Transverse colon (tissue), 4 donors: Measurements from ENCODE around the gene CLRN2. TPM values are rescaled to one million over a fixed set of nuclear protein-coding genes. Genes with fewer than 3 reads are reported as not detected.

Experiments
- DNase-seq: peaks from one replicate; pipeline ENCODE4 v3.0.0-alpha.2; 2019
- H3K27ac ChIP-seq, 4 donors: fragments of 200-600 bp; sonication (generic); 2 replicates each; pipeline ENCODE4 v1.5.1; 2016 to 2018; ENCODE audit warnings: inconsistent platforms in 4 of 4
- H3K27me3 ChIP-seq: fragments of 200-600 bp; sonication (generic); 2 replicates; pipeline ENCODE4 v1.5.1; 2017; ENCODE audit warnings: inconsistent platforms
- H3K36me3 ChIP-seq, 4 donors: fragments of 200-600 bp; sonication (generic); 2 replicates each; pipeline ENCODE4 v1.5.1; 2017 to 2019; ENCODE audit warnings: inconsistent platforms in 4 of 4
- H3K4me1 ChIP-seq, 4 donors: fragments of 200-600 bp; sonication (generic); 2 replicates each; pipeline ENCODE4 v1.5.1; 2017 to 2020; ENCODE audit warnings: inconsistent platforms in 4 of 4
- H3K4me3 ChIP-seq, 4 donors: fragments of 200-600 bp; sonication (generic); 1 replicate in 1 of 4; 2 replicates in 3 of 4; pipeline versions ENCODE4 v1.5.1 to v1.6.1; 2017 to 2019; ENCODE audit warnings: inconsistent platforms in 4 of 4
- H3K9me3 ChIP-seq, 2 donors: fragments of 200-600 bp; sonication (generic); 2 replicates each; pipeline ENCODE4 v1.5.1; 2017 to 2019; ENCODE audit warnings: inconsistent platforms in 2 of 2
- CTCF ChIP-seq, 5 experiments: fragments of 200-600 bp in 3 of 5; fragments of 450-650 bp in 2 of 5; sonication (generic) in 3 of 5; IDR thresholded peaks; 1 replicate in 2 of 5; 2 replicates in 3 of 5; pipeline ENCODE4 v1.5.1; 2016 to 2017; ENCODE audit warnings: antibody characterized with exemption in 5 of 5, inconsistent platforms in 3 of 5, mild to moderate bottlenecking in 2 of 5, moderate library complexity in 1 of 5
- EP300 ChIP-seq: sonication (generic); formaldehyde crosslinking; IDR thresholded peaks from one replicate; pipeline ENCODE4 v1.6.1; 2017; ENCODE audit warnings: antibody characterized with exemption, low read depth
- POLR2A ChIP-seq: fragments of 450-650 bp; IDR thresholded peaks from one replicate; pipeline ENCODE4 v1.6.1; 2016; ENCODE audit warnings: antibody characterized with exemption, mild to moderate bottlenecking, moderate library complexity
- POLR2AphosphoS5 ChIP-seq, 3 donors: sonication (generic); formaldehyde crosslinking; IDR thresholded peaks; one replicate each; pipeline ENCODE4 v1.6.1; 2016; ENCODE audit warnings: antibody characterized with exemption in 3 of 3
- WGBS, 2 donors: methylation state at CpG; one replicate each; pipeline ENCODE4 v1.1.5; 2018; ENCODE audit warnings: low coverage in 1 of 2; 5-methylcytosine and 5-hydroxymethylcytosine counted together
- in situ Hi-C, 4 donors: fragments of 200-750 bp; cut with MboI; loops; one replicate each; pipeline versions ENCODE4 v1.15.0 to v1.15.1; 2017; ENCODE audit warnings: low sequenced_read_pairs in 3 of 4, low pct_ligation_motif_present in 1 of 4, low pct_unique_long_range_greater_than_20kb in 1 of 4
- intact Hi-C: fragments of 100-400 bp; cut with DNase I; formaldehyde crosslinking; loops from one replicate; pipeline ENCODE4 v1.15.1; 2023; ENCODE audit warnings: low total_unique reads
- total RNA-seq, 4 donors: library from RNA; depleted of rRNA; stranded (reverse); fragments of >200 nt; gene quantifications; one replicate each; pipeline ENCODE4 v1.1.0, GENCODE V29; 2016

The CLRN2 gene
- total RNA-seq, 4 donors from 2014 or later = not detected

GRCh38 chr4:17491196-17491595, 23.8 kb upstream of the CLRN2 start:
- in situ Hi-C loops = no loop called here
- DNase-seq = no peak
- Histone ChIP-seq H3K4me1 (peaks cover 0 to 8% (median 0%) of the 10 kb centered on the region in 4 donors), H3K9me3 (no peaks in the 10 kb centered on the region), H3K27ac (no peak overlapping the region), H3K36me3 (peaks cover 0 to 17% (median 6%) of the 10 kb centered on the region in 4 donors), H3K27me3 (no peaks in the 10 kb centered on the region), H3K4me3 (no peak overlapping the region)
- intact Hi-C loops = no loop called here
- WGBS, 2 donors = 80 to 85% methylated on average over 1 to 3 of the region's 3 CpGs
- no peak for TF ChIP-seq EP300

GRCh38 chr4:17492058-17492741, 22.8 kb upstream of the CLRN2 start:
- in situ Hi-C loops (no loop called here), intact Hi-C loops (no loop called here)
- TF ChIP-seq POLR2AphosphoS5 (IDR thresholded peaks at IDR 0.05) = no peak
- no peak for TF ChIP-seq EP300
- TF ChIP-seq POLR2A = no peak
- no peak for TF ChIP-seq CTCF (IDR thresholded peaks at IDR 0.05)
- Histone ChIP-seq H3K4me1 (peaks cover 0 to 8% (median 0%) of the 10 kb centered on the region in 4 donors), H3K27ac (no peak overlapping the region), H3K9me3 (no peaks in the 10 kb centered on the region), H3K4me3 (no peak overlapping the region), H3K36me3 (peaks cover 0 to 18% (median 6%) of the 10 kb centered on the region in 4 donors), H3K27me3 (no peaks in the 10 kb centered on the region)
- no peak for DNase-seq
- WGBS, 2 donors = 20 to 72% methylated on average over 1 to 12 of the region's 15 CpGs

GRCh38 chr4:17492876-17493275, 22.1 kb upstream of the CLRN2 start:
- no peak overlapping the region for H3K4me3 ChIP-seq
- TF ChIP-seq CTCF (IDR thresholded peaks at IDR 0.05) = no peak
- no peak for TF ChIP-seq POLR2A
- TF ChIP-seq POLR2AphosphoS5 (IDR thresholded peaks at IDR 0.05) = no peak
- TF ChIP-seq EP300 = no peak
- in situ Hi-C loops (no loop called here), intact Hi-C loops (no loop called here)
- H3K9me3 ChIP-seq = no peaks in the 10 kb centered on the region
- 81% methylated on average over 2 of the region's 2 CpGs; no CpG with 5 or more reads in 1 of the 2 donors for WGBS, 2 donors
- no peak for DNase-seq
- peaks cover 0 to 8% (median 0%) of the 10 kb centered on the region in 4 donors for H3K4me1 ChIP-seq
- H3K27me3 ChIP-seq = no peaks in the 10 kb centered on the region
- H3K27ac ChIP-seq = no peak overlapping the region
- H3K36me3 ChIP-seq = peaks cover 0 to 15% (median 7%) of the 10 kb centered on the region in 4 donors

- in situ Hi-C loops = no loop called here
- DNase-seq = no peak
- TF ChIP-seq EP300 = no peak
- no peak for TF ChIP-seq POLR2AphosphoS5 (IDR thresholded peaks at IDR 0.05)
- TF ChIP-seq POLR2A = no peak
- no peak for TF ChIP-seq CTCF (IDR thresholded peaks at IDR 0.05)
- Histone ChIP-seq H3K4me3 (no peak overlapping the region), H3K27me3 (no peaks in the 10 kb centered on the region), H3K4me1 (peaks cover 0 to 8% (median 0%) of the 10 kb centered on the region in 4 donors), H3K36me3 (peaks cover 0 to 14% (median 7%) of the 10 kb centered on the region in 4 donors), H3K27ac (no peak overlapping the region), H3K9me3 (no peaks in the 10 kb centered on the region)
- WGBS, 2 donors = 61% methylated on average over 4 of the region's 4 CpGs; no CpG with 5 or more reads in 1 of the 2 donors
- intact Hi-C loops = no loop called here
Measured at GRCh38 chr4:17493619-17494018, 21.3 kb upstream of the CLRN2 start.
